ENCODE results near the gene PRH1.
A peak's percentile ranks its signal among the peaks of the same experiment; 100 is the strongest.

PRH1 gene

GRCh38 chr12:10849425-10849878 lies 34.6 kb downstream of the PRH1 start, which contains the start of gene PRR4:
Gene PRR4, minus strand, starts transcription at chr12:10849475. Its CDS starts 38 bp downstream, at chr12:10849437.
- DNase-seq (ENCODE audit: low read depth) = no peak
- no peak within 1 kb of the TSS for H3K4me3 ChIP-seq (ENCODE audit: low read depth, low read length)

GRCh38 chr12:10847744-10848143 lies 36.3 kb downstream of the PRH1 start:
- peak; percentile 4 for DNase-seq (ENCODE audit: low read depth)

DNA sequence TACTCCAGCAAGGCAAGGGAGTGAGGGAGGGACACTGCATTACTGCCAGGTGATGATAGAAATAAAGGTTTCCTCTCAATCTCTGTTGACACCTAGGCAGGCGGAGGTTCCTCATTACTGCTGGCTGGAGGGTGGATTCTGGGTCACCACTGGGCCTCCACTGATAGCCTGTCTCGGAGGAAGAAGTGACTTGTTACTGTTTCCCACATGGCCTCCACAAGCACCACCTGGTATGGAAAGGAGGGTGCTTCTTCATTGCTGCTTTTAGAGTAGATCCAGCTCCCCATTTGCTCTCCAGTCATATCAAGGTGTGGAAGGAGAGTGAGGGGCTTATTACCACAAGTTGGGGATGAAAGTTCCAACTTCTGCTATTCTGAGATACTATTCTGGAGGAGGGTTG lies 41.2 kb downstream of the PRH1 start:
- no peak for DNase-seq (ENCODE audit: low read depth)
- no peak overlapping the region for H3K4me3 ChIP-seq (ENCODE audit: low read depth, low read length)

More at GRCh38 chr12:10847744-10848143, 36.3 kb downstream of the PRH1 start:
- no peak overlapping the region for H3K4me3 ChIP-seq (ENCODE audit: low read depth, low read length)

GRCh38 chr12:10838461-10838860 lies 45.6 kb downstream of the PRH1 start:
- no peak for DNase-seq (ENCODE audit: low read depth)
- no peak overlapping the region for H3K4me3 ChIP-seq (ENCODE audit: low read depth, low read length)
